Stimulated activated CD8-positive, alpha-beta memory T cell treated with anti-CD3 and anti-CD28 coated beads, Interleukin-12 subunit alpha, Interleukin-12 subunit beta, amount 100 ng/mL, for 24 hours (primary cell): Measurements from ENCODE around the gene SPATS2L.

ENCODE experiments used
- DNase-seq: peaks from one replicate; pipeline ENCODE4 v3.0.0-alpha.2; 2020; ENCODE audit errors: extremely low read depth

The SPATS2L gene

GRCh38 chr2:200408428-200409316, 102.2 kb downstream of the SPATS2L start:
- DNase-seq, result no peak

DNA sequence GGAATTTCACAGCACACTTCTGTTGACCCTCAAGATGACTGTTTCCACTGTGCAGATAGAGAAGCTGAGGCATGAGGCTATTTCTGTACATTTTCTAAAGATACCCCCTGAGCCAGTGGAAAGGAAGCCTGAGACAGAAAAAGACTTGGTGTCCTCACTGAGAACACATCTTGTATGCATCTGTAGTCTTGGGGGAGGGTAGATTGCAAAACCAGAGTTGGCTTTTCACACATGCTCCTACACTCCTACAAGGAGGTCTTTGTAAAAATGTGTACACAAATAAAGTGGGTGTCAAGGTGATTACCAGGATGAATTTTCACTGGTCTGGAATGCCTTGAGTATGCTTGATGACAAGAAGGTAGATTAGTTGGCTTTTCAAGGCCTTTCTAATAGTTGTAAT, 105.3 kb downstream of the SPATS2L start:
- no peak for DNase-seq

DNA sequence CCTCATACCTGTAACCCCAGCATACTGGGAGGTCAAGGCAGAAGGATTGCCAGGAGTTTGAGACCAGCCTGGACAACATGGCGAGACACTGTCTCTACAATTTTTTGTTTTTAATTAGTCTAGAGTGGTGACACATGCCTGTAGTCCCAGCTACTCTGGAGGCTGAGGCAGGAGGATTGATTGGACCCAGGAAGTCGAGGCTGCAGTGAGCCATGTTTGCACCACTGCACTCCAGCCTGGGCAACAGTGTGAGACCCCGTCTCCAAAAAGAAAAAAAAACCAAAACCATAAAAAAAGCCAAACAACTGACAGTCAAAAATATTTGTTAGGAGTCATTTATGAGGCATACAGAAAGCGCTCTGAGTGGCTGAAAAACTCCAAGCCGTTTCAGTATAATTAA, 107.9 kb downstream of the SPATS2L start:
- DNase-seq, result no peak

- DNase-seq, result no peak
Observed at GRCh38 chr2:200415455-200415854, 109.0 kb downstream of the SPATS2L start.

- DNase-seq, result no peak
Observed at GRCh38 chr2:200416878-200417277, 110.4 kb downstream of the SPATS2L start.

DNA sequence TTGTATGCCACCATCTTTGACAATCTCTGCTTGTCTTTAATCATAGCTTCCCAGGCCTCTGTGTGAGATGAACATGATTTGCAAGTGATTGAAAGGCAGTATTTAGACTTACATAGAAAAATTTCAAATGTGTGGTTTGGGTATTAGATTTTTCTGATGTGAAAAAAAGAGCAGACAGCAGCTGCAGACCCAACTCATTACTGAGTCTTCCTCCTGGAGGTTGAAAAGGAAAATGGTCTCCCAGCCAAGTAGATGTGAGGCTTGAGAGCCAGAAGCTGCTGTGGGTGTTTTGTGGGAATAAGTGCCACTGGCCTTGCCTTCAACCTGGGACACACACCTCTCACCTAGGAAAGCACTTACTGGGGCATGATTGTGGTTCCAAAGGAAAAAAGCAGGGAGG, 110.9 kb downstream of the SPATS2L start:
- DNase-seq, result no peak

DNA sequence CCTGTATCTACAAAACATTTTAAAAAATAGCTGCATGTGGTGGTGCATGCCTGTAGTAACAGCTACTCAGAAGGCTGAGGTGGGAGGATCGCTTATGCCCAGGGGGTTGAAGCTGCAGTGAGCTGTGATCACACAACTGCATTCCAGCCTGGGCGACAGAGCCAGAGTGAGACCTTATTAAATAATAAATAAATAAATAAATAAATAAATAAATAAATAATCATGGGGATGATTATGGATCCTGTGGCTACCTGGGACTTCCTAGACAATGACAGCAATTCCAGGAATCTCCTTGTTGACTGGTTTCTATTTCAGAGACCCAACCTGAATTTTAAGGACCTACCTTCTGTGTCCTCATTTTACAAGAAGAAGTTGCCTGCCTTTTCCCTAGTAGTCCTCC, 111.9 kb downstream of the SPATS2L start:
- no peak for DNase-seq

- DNase-seq, result no peak
Observed at GRCh38 chr2:200419325-200419724, 112.8 kb downstream of the SPATS2L start.

- DNase-seq, result no peak
Observed at GRCh38 chr2:200421270-200421669, 114.8 kb downstream of the SPATS2L start.

GRCh38 chr2:200422071-200422470, 115.6 kb downstream of the SPATS2L start:
- no peak for DNase-seq

DNA sequence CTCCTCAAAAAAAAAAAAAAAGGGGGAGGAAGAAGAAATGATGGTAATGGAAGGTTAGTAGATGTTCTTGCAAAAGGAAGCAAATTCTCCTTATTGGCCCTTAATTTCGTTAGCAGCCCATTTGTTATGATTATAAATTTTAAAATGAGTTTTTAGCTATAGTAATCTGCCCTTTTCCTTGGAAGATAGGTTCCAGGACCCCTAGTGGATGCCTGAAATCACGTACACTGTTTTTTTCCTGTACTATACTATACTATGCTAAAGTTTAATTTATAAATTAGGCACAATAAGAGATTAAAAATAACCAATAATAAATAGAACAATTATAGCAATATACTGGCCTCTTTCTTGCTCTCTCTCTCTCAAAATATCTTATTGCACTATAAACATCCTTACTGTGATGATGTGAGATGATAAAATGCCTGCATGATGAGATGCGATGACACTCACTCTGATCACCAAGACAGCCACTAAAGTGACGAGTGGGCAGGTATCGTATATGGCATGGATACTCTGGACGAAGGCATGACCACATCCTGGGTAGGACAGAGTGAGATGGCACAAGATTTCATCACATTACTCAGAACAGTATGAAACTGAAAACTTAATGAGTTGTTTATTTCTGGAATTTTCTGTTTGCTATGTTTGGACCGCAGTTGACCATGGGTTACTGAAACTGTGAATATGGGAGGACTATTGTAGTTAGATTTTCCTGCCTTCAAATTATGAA, 116.2 kb downstream of the SPATS2L start:
- DNase-seq, result no peak

DNA sequence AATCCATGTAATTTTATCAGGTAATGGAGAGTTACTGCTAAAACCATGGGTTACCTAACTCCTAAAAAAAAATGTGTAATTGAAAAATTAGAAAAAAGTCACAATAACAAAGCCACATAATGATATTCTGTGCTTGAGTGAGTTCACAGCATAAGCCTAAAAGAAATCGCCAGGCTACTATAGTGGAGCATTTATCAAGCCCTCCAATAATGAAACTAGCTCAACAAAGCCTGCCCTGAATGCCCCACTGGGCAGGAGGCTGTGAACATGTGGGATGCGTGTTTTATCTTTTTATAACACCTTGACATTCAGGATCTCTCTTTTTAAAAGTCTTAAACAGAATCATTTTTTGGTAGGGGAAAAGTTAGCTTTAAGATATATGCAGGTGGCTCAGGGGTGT, 117.0 kb downstream of the SPATS2L start:
- DNase-seq, result no peak

GRCh38 chr2:200425026-200425821, 118.7 kb downstream of the SPATS2L start:
- DNase-seq, result no peak

GRCh38 chr2:200426754-200427153, 120.3 kb downstream of the SPATS2L start:
- DNase-seq, result no peak

GRCh38 chr2:200428961-200429665, 122.6 kb downstream of the SPATS2L start:
- no peak for DNase-seq

GRCh38 chr2:200430017-200430416, 123.5 kb downstream of the SPATS2L start:
- no peak for DNase-seq

- DNase-seq, result no peak
Observed at GRCh38 chr2:200431996-200432705, 125.7 kb downstream of the SPATS2L start.

DNA sequence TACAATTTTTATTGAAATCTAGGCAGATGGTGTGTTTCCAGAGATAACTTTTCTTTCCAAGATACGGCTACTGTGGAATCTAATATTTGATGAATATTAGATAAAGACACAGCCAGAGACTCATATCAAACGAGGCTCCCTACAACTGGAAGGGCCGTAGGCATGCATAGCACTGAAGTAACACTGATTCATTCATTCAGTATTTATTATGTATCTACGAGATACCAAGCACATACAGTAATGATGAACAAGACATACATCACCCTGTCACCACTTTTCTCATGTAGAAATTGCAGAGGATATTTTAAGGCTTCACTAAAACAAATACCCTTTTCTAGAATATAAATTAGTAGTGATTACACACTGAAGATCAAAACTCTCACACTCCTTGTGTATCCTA, 128.9 kb downstream of the SPATS2L start:
- no peak for DNase-seq

DNA sequence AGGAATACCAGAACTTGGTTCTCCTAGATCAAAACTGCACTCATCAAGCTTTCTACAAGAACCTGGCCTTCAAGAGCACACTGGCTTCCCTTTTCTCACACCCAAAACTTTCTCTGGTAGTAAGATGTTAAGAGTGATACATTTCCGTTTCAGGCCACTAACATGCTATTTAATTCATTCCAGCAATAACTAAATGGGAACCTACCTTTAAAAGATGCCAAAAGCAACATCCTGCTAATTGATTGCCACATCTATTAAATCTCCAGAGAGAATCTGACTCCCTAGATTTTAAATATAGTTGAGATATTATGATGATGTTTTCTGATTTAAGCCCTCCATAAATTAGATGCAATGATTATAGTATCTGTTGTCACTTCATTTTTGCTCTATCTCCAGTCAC, 131.8 kb downstream of the SPATS2L start:
- no peak for DNase-seq

DNA sequence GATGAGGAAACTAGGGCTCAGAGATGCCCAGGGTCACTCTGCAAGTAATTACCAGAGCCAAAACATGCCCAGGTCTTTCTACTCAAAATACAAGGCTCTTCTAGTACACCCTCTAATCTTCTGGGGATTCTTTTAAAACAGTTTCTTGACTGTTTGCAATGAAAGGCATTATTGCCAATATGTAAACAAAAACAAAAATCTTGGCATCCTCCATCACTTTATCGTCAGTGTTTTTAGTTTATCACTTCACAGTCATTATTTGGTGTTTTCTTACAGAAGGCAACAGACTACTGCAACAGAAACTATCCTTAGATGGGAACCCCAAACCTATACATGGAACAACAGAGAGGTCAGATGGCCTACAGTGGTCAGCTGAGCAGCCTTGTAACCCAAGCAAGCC, 132.4 kb downstream of the SPATS2L start:
- no peak for DNase-seq

- no peak for DNase-seq
Observed at GRCh38 chr2:200439981-200440380, 133.5 kb downstream of the SPATS2L start.
